SHP77 (cell line): Measurements from ENCODE around the gene UMPS.
"Not testable (repeated sequence)": the region's sequence is repeated elsewhere in the genome, so short reads cannot be mapped to it uniquely, and the experiment has no call there.

ENCODE experiments used
- DNase-seq, 2 experiments: peaks; one replicate each; lab custom pipeline; 2025; lab: John Stamatoyannopoulos, UW

UMPS gene

DNA sequence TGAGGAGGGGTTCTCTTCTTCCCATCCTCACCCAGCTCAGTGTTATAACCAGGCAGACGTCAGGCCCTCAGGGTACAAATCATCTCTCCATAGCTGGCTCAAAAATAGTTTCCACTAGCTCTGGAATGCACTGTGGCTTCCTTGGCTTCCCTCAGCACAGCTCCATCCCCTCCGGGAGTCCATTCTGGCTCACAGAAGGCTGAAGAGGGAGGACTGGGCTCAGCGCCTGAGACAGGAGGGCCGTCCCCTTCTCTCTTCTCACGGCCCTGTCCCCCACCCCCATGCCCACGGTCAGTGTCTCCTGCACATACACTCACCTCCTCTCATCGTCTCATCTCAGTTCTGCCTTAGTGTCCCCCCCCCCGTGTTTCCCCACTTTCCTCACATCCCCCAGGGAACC, 50.1 kb downstream of the UMPS start:
- no peak for DNase-seq

DNA sequence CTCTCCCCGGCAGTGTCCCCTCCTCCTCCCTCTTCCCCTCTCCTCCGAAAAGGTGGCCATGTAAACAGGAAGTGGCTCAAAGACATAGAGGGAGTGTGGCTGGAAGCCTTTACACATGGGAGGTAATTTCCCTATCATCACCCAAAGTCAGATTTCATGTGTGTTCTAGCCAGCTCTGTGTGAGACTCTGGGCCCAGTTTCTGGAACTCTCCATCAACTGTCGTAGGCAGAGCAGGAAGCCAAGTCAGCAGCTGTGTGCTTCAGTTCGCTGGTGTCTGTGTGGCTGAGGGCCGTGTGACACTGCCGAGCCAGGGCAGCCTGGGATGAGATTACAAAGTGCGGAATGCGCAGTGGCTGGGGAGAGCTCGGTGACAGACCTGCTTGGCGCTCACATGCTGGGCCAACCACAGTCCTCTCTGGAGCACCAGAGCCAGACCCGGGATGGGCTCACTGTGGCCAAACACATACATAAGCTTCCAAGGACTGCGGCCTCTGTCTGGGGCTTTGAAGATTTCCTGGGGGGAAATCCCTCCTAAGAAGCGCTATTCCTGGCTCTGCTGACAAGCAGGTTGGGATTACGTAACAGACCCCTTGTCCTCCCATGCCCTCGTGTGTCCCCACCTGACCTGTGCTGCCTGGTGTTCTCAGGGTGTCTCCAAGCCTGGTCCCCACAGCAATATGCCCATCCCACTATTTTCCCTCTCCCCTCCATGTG, 50.7 kb downstream of the UMPS start:
- peak; percentile 56 to 68 for DNase-seq

DNA sequence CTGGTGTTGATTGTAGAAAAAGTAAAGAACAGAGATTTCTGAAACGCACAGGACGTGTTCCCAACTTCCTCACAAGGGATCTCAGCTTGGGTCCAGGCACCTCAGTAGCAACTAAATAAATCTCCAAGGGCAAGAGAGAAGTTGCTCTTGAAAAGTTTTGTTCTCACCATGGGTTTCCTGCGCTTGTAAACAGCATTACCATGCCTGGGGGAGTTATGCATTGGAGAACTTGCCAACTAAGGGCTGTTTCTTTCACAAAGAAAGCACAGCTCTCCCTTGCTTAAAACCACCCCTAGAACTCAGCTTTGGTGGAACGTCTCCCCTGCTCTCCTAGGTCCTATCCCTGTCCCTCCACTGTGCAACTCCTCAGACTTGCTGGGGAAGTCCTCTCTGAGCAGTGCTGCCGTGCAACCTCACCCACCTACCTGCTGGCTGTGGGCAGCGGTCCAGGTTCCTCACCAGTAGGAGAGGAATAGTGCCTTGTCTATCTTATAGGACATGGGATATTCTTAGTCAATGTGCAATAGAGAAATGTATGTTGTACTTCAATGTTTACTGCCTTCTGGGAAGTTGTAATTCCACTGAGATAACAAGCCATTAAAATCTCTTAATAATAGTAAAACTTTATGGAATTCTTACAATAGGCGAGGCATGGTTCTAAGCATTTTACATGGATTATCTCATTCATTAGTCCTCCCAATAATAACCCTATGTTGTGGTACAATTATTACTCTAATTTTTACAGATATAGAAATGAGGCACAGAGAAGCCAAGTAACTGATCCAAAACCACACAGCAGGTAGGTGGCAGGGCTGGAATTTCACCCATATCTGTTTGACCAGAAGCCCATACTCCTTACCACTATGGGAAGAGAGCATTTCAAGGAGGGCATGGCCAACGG, 51.5 kb downstream of the UMPS start:
- no peak for DNase-seq

DNA sequence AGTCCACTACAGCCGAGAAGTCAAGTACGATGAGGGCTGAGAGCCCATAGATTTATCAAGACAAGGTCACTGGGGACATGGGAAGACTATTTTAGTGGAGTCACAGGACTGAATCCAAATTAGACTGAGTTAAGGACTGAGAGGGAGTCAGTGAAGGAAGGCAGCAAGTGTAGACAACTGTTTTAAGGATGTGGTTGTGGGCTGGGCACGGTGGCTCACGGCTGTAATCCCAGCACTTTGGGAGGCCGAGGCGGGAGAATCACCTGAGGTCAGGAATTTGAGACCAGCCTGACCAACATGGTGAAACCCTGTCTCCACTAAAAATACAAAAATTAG, 52.1 kb downstream of the UMPS start:
- DNase-seq, result not testable (repeated sequence)

DNA sequence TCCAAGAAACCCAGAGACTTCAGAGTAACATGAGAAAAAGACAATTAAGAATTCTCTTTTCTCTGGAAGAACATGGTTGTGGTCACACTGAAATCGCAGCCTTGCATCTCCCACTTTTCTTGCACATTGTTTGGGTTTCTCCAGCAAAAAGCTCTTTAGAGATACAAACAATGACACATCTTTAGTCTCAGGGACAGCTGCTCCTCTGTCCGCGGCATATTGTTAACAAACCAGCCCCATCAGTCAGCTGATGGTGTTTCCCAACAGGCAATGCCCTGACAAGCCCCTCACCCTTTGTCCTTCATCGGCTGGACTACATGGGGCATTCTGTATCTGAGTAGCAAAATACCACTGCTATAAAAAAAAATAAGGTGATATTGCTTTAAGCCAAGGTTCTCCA, 53.4 kb downstream of the UMPS start:
- DNase-seq, result no peak

DNA sequence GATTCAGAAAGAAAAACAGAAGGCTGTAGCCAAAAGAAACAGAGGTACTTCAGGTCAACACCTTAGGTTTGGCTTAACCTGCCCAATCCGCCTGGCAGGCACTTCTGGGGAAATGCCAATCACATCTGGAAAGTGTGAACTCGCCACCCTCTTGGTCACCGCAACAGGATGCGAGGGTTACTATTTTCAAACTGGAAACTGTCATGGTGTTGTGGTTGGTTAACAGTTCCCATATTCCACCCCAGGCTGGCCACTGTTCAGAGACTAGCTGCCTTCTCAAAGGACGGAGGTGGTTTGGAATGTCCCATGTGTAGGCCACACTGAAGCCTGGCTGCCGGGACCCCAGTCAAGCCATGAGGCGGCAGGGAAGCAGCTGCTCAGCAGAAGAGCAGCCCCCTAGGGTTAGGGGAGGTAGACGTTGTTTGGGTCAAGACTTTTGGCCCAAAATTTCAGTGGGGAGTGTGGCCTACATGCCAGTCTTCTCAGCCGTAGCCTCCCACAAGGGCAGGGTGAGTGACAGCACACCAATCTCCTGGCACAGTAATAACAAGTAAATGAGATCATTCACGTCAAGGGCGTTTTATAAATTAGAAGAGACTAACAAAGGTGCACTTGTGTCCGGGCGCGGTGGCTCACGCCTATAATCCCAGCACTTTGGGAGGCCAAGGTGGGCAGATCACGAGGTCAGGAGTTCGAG, 54.6 kb downstream of the UMPS start:
- DNase-seq, result no peak

DNA sequence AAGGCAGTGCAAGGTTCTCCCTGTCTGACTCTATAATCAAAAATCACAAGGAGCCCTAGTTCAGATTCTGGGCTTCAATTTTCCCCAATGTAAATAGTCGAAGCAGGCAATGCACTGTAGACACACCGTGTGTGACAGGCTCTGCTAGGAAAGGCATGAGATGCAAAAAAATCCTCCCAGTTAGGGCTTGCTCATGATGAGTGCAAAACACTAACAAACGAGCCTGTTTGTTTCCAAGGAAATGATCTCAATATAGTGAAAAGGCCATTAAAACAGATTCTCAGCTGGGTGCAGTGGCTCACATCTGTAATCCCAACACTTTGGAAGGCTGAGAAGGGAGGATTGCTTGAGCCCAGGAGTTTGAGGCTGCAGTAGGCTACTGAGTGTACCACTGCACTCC, 55.7 kb downstream of the UMPS start:
- no peak for DNase-seq

DNA sequence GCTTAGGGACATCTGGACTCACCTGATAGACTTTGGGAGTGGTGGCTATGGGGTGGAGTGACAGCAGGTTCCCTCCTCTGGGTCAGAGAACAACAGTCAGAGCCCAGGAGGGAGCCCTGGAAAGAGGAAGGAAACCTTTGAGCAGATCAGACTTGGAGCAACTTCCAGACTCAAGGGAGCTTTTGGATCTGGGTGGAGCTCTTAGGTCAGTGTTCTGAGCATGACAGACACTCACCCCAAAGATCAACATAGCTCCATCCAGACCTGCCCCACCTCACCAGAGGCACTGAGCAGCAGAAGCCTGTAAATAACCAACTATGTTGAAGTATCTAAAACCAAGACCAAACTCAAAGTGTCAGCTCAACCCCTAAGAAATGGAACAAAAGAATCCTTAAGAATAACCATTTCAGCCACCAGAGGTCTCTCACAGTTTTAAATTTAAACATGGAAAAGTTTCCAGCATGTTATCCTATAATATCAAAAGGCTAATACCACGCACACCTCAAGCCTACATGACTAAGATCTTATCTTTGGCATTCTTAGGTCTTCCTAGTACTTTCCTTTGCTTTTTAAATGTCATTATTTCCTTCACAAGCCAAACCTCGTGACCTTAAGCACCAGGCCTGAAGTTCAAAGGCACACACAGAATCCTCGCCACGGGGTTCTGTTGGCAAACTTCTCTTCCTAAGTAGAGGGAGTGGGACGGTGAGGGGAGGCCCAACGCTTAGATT, 56.4 kb downstream of the UMPS start:
- no peak for DNase-seq

DNA sequence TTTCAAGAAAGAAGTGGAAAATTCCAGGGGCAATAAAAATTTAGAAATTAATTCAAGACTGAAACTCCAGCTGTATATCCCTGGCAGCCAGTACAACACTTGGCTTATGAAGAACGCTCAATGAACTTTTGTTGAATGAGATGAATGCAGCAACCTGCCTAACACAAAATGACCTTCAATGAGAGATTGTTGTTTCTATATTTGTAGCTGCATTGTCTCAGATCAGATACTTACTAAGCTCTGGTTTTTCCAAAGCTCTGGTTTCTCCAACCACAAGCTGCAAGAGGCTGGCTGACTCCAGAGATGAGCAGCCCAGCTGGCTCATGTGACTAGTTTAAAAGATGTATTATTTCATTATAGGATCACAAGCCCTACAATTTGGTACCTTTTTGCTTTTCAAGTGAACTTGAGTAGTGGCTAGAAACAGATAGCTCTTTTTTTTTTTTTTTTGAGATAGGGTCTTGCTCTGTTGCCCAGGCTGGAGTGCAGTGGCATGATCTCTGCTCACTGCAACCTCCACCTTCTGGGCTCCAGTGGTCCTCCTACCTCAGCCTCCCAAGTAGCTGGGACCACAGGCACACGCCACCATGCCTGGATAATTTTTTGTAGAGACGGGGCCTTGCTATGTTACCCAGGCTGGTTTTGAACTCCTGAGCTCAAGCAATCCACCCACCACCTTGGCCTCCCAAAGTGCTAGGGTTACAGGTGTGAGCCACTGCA, 57.4 kb downstream of the UMPS start:
- DNase-seq, result no peak

DNA sequence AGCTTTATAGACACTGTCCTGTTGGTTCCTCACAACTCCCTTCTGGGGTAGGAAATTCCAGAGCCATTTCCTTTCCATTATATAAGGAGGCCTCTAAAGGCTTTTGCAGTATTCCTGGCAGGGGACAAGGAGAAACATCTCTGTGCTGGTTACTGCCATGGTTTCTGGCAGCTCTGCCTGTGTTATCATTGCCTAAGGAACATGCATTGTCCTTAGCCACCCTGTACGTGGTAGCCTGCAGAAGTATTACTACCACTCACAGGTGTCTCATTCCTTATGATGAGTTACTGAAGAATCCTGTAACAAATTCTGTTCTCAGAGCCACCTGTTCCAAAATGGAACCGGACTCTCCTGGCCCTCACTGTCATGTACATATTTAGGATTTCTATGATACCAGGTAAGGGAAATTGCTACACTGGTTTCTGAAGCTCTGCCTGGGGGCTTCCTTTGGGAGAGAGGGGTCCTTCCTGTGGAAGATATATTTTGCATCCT, 58.0 kb downstream of the UMPS start:
- DNase-seq, result no peak

DNA sequence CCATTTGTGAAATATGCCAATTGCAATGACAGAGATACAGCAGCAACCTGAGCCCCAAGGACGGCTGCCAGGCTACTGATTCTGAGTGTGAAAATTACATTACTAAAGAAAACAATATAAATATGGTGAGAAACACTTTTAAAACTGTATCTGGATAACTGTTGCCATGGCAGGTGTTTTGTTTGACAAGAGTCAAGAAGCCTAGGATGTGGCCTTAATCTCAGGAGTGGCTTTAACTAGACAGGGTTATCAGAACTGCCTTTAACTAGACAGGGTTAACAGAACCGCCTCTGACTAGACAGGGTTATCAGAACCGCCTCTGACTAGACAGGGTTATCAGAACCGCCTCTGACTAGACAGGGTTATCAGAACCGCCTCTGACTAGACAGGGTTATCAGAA, 58.9 kb downstream of the UMPS start:
- not testable (repeated sequence) for DNase-seq

DNA sequence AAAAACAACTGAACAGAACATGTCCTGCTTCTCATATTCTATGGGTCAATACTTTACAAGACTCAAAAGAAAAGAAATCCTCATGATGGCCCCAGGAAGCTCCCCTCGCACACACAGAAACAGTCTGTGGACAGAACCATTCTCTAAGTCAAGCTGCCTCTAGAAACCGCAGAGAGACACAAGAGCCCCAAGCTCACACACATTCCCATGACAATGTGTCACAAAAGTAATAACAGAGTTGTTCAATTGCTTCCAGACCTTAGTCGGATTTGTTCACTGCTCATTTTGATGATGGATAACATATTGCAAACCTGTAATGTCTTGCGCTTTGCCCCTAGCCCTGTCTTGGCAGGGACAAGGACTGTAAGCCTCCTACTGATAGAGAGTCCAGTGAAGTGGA, 60.9 kb downstream of the UMPS start:
- no peak for DNase-seq

DNA sequence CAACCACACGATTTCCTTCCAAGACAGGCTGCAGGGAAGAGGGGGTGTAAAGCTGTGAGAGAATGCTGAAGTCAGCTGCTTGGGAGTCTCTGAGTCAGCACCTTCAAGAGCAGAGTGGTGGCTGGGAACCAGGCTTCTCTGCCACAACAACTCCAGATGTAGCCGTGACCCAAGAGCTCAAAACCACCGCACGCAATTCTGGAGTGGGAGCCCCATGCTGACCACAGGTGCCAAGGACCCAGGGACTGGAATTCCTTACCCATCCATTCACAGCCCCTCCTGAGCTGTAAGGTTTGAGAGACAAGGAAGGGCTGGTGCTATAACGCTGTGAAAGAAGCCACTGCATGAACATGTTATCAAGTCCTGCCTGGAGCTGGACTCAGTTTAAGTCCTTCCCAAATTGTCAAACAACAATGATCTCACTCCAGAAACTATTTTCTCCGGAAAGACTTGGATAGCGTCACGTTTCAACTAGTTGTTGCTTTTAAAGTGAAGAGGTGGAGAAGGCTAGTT, 61.4 kb downstream of the UMPS start:
- DNase-seq, result no peak

DNA sequence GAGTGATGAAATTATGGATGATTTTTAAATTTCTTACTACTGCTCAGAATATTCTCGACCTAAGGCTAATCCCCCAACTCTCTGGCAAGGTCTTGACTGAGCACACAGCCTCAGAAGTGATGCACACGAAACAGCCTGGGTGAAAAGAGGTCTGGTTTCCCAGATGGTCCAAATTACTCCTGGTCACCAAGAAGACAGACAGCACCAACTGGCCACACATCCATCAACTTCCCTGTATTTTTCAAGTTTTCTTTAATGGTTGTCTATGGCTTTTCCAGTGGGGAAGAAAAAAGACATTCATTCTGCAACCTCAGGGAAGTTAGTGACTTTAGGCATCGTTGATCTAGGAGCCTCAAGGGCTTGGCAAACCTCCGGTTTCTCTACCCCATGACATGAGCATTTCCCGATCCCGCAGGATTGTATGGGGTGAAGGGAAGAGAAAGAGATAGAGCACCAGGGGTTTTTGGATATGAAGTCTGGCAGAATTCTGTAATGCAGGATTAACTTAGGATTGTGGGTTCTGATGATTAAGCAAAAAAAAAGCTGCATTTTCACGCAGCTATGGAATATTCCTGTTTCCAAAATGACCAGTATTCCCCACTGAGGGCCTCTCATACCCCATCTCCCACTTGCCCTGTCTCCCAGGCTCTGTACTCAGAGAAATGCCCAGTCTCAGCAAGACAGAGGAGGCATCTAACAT, 62.2 kb downstream of the UMPS start:
- DNase-seq, result no peak

DNA sequence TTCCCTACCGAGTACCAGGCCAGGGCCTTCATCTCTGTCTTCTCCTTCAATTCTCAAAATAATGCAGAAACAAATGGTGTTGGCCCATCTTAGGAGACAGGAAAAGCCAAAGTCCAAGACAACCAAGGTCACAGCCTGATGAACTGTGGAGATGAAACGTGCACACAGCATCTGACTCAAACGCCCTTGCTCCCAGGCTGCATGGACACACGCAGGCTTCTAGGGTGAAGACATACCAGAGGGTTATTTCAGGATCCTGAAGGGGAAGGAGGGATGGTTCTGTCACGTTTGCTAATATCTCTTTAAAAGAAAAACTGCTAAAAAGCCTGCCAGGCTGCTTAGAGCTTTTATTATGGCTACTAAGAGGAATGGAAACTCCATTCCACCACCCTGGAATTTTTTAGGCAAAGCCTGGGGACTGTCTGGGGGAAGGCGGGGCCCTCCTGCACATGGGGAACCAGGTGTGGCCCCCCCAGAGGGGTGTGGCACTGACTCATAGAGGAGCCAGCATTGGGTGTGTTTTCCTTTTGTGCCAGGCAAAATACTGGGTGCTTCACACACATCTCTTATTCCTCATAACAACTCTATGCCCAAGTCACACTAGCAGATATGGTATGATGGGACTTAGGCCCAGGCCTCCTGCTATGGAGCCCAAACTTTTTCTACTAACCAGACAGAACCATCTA, 62.9 kb downstream of the UMPS start:
- DNase-seq, result no peak

DNA sequence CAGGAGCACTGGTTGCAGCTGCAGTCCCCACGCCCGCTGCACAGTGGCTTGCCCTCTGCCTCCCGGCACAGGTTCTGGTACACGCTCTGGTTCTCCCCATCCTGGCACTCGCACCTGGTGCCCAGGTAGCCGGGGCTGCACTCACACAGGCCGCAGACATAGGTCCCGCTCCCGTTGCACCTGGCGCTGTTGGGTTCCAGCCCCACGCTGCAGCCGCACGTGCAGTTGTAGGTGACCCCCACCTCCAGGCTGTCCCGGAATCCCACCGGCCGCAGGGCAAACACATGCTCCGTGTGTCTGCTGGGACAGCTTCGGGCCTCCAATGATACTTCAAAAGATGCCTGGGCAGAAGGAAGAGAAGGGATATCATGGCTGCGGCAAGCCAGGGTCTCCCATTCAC, 66.2 kb downstream of the UMPS start:
- no peak for DNase-seq

DNA sequence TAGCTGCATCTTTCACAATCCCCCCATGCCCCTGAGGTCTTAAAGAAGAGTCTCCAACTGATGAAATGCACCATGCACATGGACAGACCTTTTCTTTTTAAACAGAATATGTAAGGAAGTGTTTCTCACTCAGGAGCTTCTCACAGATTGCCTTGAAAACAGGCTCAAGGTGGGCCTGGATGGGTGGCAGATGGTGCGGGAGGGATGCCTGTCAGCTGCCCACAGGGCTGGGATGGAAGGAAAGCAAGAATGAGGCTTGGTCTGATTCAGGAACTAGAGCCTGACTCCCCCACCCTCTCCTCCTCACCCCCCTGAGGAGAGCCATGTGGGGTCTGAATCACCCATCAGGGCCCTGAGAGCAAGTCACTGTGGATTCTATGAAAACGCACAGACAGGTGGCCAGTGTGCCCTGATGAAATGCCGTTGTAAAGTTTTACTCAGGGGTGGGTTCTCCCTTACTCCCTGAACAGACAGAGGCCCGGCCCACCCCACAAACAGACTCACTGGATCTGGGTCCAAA, 67.2 kb downstream of the UMPS start:
- no peak for DNase-seq
